Skeletal muscle cell (primary cell): ENCODE measurements around the gene MATR3.

ENCODE experiments used
- DNase-seq: peaks from one replicate; pipeline ENCODE4 v3.0.0-alpha.2; 2010; ENCODE audit warnings: low read depth
- H3K4me3 ChIP-seq: 2 replicates; pipeline ENCODE4 v1.5.1; 2011; ENCODE audit warnings: low read depth, mild to moderate bottlenecking, control low read depth, low read length, moderate library complexity

The MATR3 gene, protein sequence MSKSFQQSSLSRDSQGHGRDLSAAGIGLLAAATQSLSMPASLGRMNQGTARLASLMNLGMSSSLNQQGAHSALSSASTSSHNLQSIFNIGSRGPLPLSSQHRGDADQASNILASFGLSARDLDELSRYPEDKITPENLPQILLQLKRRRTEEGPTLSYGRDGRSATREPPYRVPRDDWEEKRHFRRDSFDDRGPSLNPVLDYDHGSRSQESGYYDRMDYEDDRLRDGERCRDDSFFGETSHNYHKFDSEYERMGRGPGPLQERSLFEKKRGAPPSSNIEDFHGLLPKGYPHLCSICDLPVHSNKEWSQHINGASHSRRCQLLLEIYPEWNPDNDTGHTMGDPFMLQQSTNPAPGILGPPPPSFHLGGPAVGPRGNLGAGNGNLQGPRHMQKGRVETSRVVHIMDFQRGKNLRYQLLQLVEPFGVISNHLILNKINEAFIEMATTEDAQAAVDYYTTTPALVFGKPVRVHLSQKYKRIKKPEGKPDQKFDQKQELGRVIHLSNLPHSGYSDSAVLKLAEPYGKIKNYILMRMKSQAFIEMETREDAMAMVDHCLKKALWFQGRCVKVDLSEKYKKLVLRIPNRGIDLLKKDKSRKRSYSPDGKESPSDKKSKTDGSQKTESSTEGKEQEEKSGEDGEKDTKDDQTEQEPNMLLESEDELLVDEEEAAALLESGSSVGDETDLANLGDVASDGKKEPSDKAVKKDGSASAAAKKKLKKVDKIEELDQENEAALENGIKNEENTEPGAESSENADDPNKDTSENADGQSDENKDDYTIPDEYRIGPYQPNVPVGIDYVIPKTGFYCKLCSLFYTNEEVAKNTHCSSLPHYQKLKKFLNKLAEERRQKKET

DNA sequence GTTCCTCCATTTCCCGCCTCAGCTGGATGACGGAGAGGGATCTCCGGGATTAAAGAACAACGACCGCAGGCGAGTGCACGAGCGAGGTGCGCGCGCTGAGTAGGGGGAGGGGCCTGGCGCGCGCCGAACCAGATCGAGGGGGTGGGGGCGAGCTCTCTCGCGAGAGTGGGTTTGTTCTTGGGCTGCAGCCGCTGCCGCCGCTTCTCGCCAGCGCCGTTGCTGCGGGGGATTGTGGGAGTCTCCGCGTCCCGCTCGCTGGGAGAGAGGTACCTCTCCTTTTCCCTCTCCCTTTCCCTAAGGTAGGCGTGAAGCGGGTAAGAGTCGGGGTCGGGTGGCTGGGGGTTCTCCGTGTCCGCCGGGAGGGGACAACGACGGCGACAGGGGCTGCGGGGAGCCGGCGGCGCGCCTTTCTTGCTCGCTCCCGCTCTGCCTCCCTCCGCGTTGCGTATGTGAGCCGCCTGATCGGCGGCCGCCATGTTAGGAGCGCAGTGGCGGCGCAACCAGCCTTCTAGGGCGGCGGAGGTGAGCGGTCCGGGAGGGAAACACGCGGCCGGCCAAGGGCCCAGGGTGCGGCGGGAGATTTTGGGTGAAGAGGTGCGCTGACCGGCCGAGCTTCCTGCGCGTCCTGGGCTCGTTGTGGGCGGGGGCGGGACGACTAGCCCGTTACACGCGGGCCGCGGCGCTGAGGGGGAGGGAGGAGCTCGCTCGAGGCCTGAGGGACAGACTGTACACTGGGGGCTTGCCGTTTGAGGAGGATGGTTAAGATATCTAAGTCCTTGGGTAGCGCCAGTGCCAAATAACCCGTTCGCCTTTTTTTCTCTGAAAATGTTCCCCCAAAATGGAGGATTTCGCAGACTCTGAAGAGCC, at the start of gene MATR3:
TSS of gene MATR3 (plus strand) at position 234 of the 867 bp plus-strand sequence. CDS start 13,676 bp downstream, outside the sequence.
- H3K4me3 ChIP-seq = peak within 1 kb of the TSS; percentile 89
- DNase-seq = peak; percentile 88

DNA sequence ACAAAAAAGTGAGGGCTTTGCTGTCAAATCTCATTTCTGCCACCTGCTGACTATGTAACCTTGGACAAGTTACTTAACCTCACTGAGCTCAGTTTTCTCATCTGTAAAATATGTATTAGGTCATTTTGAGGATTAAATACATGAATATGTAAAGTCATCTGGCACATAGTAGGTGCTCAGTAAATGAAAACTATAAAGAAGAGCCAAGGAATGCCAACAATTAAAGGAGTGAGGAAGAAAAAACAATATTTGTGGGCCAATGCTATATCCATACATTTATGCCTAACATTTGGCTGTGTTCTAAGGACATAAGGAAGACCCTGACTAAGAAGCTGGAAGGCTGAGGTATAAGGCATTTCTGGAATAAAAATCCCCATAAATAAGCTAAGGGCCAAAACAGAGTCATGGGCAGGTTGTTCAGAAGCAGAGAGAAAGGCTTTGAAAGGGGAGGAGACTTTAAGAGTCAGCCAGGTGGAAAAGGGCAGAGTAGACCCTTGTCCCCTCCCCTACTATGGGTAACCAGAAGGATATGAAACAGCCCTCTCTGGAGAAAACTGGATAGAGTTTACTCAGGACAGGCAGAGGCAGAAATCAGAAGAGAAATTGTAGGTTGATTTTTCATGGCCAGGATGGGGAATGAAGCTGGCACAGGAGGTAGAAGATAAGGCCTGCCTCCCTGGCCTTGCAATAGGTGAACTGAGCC, 47.8 kb upstream of the MATR3 start:
- no peak overlapping the region for H3K4me3 ChIP-seq
- DNase-seq = no peak

DNA sequence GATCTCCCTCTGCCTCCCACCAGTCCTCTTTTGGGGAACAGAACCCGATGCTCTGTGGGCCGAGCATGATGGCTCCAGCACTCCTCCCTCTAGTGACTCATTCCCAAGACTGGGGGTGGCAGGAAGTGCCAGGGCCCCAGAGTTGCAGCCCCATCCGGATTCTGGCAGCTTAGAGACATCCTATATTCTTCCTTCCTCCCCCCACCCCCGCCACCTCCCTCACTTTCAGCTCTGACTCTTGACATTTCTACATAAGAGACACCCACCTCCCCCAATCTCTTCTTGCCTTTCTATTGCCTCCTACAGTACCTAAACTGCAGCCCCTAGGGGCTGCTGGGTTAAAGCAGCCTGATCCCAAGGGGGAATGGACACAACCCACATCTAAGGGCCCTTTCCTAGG, 47.1 kb upstream of the MATR3 start:
- H3K4me3 ChIP-seq = no peak overlapping the region

DNA sequence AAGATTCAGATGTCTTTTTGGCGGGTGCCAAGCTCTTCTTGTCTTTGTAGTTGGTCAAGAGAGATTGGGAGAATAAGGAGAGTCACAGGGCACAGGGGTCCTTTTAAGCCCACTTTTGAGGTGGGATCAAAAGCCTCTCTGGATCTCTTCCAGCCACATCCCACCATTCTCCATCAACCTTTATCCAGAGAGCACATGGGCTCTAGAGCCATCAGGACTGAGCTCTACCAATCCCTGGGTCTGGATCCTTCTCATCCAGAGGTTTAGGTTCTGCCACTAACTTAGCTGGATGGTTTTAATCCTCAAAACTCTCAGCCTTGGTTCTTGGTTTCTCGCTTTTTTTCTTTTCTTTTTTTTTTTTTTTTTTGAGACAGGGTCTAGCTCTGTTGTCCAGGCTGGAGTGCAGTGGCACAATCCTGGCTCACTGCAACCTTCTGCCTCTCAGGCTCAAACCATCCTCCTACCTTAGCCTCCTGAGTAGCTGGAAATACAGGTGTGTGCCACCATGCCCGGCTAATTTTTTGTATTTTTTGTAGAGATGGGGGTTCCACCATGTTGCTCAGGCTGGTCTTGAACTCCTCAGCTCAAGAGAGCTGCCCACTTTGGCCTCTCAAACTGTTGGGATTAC, 44.6 kb upstream of the MATR3 start:
- no peak overlapping the region for H3K4me3 ChIP-seq
- DNase-seq = no peak

More for the DNA sequence above, 47.1 kb upstream of the MATR3 start:
- DNase-seq = peak; percentile 14

DNA sequence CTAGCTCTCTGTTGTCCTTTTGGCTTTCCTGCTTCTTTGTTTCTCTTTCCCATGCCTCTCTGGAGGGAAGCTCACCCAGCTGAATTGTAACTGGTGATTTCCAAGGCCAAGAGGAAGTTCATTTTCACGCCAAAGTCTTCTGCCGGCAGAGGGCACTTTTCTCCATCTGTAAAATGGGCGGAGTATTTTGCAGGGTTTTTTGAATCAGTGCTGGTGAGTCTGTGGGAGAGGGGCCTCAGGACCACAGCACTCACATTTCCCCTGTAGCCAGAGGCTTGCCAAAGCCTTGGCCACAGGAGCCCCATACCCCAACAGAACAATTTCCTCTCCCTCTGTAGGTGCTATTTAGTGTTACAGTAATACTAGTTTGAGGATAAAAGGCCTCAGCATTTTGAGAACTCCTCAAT, 42.3 kb upstream of the MATR3 start:
- no peak for DNase-seq
- H3K4me3 ChIP-seq = no peak overlapping the region

DNA sequence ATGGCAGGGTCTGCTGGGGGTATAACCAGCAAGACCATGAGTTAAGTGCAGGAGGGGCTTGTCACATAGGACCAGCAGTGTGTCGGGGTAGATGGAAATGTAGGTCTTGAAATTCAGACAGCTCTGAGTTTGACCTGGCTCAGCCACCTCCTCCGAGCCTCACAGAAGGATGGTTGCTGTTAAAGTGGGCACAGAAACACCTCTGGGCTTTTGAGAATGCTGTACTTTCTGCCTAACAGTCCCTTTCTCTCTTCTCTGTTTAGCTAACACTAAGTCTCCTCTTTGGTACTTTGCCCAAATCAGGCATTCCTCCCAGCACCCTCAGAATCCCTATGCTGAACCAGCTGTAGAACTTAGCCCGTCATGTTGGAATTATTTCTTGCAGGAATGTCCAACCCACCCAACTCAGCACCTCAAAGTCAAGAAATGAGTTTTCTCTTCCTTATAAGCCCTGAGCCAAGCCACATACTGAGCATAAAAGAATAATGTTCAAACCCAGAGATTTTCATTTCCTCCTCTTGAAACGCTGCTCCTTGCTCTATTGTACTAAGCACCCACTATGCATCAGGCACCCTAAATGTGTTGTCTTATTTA, 41.7 kb upstream of the MATR3 start:
- H3K4me3 ChIP-seq = no peak overlapping the region
- DNase-seq = no peak

DNA sequence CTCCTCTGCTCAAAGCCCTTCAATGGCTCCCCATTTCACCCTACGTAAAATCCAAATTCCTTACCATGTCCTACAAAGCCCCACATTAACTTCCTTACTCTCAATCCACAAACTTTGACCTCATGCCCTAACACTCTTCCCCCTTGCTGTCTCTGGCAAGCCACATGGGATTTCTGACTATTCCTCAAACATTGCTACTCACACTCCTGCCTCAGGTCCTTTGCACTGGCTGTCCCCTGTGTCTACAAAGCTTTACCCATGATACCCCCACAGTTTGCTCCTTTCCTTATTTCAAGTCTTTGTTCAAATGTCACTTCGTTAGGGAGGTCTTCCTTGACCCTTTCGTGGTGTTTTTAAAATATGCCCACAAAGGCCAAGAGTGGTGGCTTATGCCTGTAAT, 40.4 kb upstream of the MATR3 start:
- no peak overlapping the region for H3K4me3 ChIP-seq
- no peak for DNase-seq

DNA sequence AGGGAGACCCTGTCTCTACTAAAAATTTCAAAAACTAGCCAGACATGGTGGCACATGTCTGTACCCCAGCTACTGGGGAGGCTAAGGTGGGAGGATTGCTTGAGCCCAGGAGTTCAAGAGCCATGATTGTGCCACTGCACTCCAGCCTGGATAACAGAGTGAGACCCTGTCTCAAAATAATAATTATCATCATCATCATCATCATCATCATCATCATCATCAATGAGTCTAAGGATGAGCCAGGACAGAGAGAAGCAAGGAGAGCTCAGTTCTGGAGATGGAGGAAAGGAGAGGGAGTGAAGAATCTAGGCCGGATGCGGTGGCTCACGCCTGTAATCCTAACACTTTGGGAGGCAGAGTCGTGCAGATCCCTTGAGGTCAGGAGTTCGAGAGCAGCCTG, 36.7 kb upstream of the MATR3 start:
- H3K4me3 ChIP-seq = no peak overlapping the region
- DNase-seq = no peak

DNA sequence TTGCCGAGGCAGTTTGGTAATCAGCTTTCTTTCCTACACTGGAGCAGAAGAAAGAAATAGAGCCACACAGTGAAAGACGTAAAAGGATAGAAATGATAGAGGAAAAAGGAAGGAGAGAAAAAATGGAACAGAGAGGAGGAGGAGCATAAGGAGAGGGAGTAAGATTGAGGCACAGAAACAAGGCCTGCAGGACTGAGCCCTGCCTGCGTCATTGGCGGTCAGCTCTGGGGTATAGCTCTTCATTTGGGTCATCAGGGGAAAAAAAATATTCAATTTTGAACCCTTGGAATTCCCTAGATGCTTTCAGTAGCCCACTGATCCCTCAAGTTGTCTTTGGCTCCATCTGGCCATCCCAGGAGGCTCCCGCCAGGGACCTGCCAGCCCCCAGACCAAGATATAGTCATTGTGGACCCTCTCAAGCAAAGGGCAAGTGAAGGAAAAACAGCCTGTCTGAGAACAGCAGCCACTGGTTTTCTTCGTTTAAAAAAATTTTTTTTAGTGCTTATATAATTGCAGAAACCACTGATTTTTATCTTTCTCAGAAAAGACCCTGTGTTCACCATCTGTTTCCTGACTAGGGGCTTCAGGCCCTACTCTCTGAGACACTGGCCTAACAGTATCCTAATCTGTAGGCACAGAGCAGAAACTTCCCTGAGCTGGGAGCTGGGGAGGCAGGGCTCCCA, 31.3 kb upstream of the MATR3 start:
- no peak for DNase-seq
- H3K4me3 ChIP-seq = no peak overlapping the region

DNA sequence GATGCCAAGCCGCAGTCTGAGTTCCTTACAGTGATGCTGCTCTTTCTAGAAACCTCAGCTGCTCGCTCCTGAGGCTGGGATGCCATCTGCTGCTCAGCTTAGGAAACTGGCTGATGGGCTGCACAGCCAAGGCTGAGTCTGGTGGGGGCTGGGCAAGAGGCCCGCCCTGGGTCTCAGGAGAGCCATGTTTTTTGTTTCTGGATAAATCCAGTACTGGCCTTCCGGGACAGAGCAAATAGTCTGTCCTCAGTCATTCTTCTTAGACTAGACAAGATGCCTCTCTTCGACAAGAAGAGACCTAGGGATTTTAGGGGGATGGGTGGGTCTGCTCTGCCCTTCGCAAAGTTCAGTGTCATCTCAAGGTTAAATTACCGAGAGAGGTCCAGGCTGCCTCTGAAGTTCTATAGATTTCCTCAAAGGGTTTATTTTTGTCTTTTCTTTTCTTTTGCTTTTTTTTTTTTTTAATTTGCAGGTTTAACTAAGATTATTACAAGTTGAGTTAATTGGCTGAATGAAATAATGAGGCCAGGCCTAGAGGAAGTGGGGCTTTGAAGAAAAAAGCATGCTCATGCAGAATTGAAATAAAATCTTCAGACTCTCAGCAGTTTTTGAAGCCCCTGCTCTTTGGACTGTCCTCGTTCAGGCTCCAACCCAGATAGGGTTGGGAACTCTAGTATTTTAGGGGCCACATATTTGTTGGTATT, 30.6 kb upstream of the MATR3 start:
- peak; percentile 71 for DNase-seq
- no peak overlapping the region for H3K4me3 ChIP-seq

DNA sequence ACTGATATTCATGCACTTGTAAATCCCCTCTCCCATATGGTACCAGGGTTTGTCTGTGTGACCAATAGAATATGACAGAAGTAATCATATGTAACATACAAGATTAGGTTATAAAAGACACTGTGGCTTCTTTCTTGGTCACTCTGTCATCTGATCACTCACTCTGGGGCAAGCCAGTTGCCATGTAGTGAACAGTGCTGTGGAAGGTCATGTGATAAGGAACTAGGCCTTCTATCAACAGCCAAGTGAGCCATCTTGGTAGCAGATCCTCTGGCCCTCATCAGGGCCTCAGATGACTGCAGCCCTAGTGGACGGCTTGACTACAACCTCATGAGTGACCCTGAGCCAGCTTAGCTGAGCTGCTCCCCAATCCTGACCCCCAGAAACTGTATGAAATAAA, 30.0 kb upstream of the MATR3 start:
- no peak overlapping the region for H3K4me3 ChIP-seq
- DNase-seq = no peak

DNA sequence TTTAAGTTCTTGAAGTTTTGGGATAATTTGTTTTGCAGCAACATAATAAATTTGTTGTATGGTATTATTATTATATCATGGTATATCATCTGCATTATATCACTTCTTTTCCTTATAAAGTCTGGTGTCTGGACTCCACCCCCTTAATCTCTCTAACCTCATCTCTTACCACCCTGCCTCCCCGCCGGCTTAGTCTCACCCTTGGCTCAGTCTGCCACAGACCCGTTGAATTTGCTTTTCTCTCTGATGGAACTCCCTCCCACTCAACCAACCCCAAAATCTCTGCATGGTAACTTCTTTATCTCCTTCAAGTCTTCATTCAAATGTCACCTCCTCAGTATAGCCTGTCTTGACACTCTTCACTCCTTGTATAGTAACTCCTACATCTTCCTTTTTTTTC, 29.6 kb upstream of the MATR3 start:
- no peak overlapping the region for H3K4me3 ChIP-seq
- no peak for DNase-seq

DNA sequence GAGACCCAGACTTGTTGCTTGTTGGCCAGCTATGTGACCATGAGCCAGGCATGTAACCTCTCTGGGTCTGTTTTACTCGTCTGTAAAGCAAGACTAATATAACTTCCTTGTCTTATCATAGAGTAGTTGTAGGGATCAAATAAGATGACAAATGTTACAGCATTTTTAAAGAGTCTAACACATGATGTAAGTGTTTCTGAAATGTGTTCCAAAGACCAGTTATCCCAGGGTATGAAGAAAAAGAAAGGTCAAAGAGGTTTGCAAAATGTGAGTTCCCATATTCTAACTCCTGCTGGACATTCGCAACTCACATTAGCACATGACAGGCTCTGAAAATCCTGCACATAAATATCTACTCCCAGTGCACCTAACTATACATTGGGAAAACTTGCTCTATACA, 28.5 kb upstream of the MATR3 start:
- no peak overlapping the region for H3K4me3 ChIP-seq

DNA sequence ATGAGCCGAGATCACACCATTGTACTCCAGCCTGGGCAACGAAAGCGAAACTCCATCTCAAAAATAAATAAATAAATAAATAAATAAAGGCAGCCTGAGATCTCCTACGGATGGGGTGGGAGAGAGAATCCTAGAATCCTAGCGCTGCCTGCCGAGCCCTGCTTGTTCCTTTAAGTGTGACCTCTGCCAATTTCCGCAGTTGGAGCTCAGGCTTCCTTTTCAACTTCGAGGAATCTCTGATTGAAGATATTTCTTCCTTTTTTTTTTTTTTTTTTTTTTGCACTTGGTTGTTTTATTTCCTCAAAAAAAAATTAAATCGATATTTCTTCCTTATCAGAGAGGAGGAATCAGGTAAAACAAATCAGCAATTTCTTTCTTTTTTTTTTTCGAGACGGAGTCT, 27.3 kb upstream of the MATR3 start:
- H3K4me3 ChIP-seq = no peak overlapping the region
- no peak for DNase-seq

More for the DNA sequence above, 28.5 kb upstream of the MATR3 start:
- DNase-seq = no peak

DNA sequence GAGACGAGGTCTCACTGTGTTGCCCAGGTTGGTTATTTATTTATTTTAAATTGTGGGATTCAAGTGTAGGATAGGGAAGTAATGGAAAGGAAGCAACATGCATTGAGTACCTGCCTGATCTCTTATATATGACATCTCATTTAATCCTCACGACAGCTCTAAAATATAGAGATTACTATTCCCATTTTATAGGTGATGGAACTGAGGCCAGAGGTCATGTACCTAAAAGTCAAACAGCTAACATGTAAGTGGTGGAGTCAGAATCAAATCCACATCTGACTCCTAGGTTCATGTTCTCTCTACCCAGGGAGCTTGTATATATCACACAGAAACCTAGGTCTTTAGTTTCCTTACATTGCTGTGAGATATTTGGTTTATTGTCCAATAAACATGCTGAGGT, 26.1 kb upstream of the MATR3 start:
- no peak for DNase-seq

DNA sequence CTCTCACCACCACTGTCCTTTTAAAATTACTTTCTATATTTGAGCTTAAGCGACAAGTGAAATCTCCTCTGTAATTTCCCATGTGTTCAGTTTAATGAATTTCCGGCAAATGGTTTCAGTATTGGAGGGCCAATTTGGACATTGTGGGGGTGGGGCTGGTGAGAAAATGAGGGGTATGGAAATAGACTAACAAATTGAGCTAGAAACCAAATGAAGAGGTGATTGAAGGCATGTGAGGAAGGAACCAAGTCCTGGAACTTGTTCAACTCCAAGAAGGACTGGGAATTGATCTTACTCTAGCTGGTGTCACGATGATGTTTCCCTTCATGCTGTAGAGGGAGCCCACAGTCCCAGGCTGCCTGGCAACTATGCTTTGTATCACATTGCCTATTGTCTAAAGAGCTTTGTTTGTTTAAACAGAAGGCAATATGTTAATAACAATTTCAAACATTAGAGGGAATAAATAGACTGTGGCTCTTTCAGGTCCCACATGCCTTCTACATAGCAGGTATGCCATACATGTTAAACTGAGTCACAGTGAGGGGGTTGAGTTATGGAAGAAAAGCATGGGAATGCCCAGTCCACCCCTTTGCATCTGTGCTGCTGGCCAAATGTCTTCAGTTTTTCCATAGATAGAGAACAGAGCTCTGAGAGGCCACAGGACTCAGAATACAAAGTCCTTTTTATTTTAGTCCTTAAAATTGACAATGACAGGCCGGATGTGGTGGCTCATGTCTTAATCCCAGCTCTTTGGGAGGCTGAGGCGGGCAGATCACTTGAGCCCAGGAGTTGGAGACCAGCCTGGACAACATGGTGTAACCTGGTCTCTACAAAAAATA, 25.0 kb upstream of the MATR3 start:
- H3K4me3 ChIP-seq = no peak overlapping the region
- no peak for DNase-seq

More for the DNA sequence above, 26.1 kb upstream of the MATR3 start:
- no peak overlapping the region for H3K4me3 ChIP-seq
